HepG2 (cell line): ENCODE results near the gene NUP214. TPM values are rescaled to one million over a fixed set of nuclear protein-coding genes. Genes with fewer than 3 reads are reported as not detected.
"Not testable (repeated sequence)": the region's sequence is repeated elsewhere in the genome, so short reads cannot be mapped to it uniquely, and the experiment has no call there.

Source experiments
- ATAC-seq: fragments of 200-7000 bp; cut with Tn5 transposase; 3 replicates; pipeline ENCODE4 v1.9.1; 2020; ENCODE audit warnings: mild to moderate bottlenecking, moderate library complexity
- BruUV-seq: library from RNA; stranded (reverse); fragments of 400-500 nt; replicated peaks from 2 replicates; lab custom pipeline; 2021; lab: Mats Ljungman, UMichigan
- CTCF ChIA-PET: fragments of 300-600 bp; formaldehyde crosslinking; extraction: SDS; loops from one replicate; lab custom pipeline; 2021; ENCODE audit warnings: low total read pairs, inconsistent platforms, low intra/inter-chr PET ratio; lab: Yijun Ruan, JAX
- POLR2A ChIA-PET: fragments of 350-600 bp; sonication (Branson Sonifier 250); formaldehyde crosslinking; loops from one replicate; lab custom pipeline; 2020; ENCODE audit warnings: antibody characterized with exemption, inconsistent platforms; lab: Yijun Ruan, JAX
- DNase-seq: peaks from one replicate; pipeline ENCODE4 v3.0.0-alpha.2; 2015; ENCODE audit warnings: low spot score
- FAIRE-seq: peaks from 3 replicates; lab custom pipeline; 2011; peaks lifted over from hg19 to GRCh38; lab: Jason Lieb, UNC
- H2AFZ ChIP-seq: one replicate; pipeline ENCODE4 v1.6.1; 2011; ENCODE audit warnings: low read length, inconsistent platforms
- H3K27ac ChIP-seq: fragments of 300-600 bp; 3 replicates; pipeline ENCODE4 v1.8.0; 2011; ENCODE audit warnings: mixed run types, mild to moderate bottlenecking, mixed read lengths, low read length, inconsistent platforms; ENCODE audit not compliant: insufficient read depth; ENCODE audit errors: extremely low read length
- H3K27me3 ChIP-seq, 2 experiments: fragments of 200-600 bp in 1 of 2; 2 replicates in 1 of 2; 3 replicates in 1 of 2; pipeline versions ENCODE4 v1.6.0 to v1.8.0; 2011; ENCODE audit warnings: low read length in 2 of 2, mild to moderate bottlenecking in 2 of 2, moderate library complexity in 2 of 2, inconsistent platforms in 1 of 2; ENCODE audit not compliant: insufficient read depth in 2 of 2, control insufficient read depth in 1 of 2
- H3K36me3 ChIP-seq, 2 experiments: fragments of 200-600 bp in 1 of 2; replicated peaks in 1 of 2; 2 replicates in 1 of 2; 3 replicates in 1 of 2; pipeline versions ENCODE4 v1.5.1 to v1.8.0; 2011; ENCODE audit warnings: low read length in 2 of 2, inconsistent platforms in 1 of 2; ENCODE audit not compliant: insufficient read depth in 2 of 2, control insufficient read depth in 1 of 2
- H3K4me1 ChIP-seq: 2 replicates; pipeline ENCODE4 v1.5.1; 2012; ENCODE audit warnings: low read length, inconsistent platforms; ENCODE audit not compliant: insufficient read depth
- H3K4me2 ChIP-seq: 2 replicates; pipeline ENCODE4 v1.6.0; 2011; ENCODE audit warnings: low read depth, low read length, inconsistent platforms
- H3K4me3 ChIP-seq, 3 experiments: fragments of 200-600 bp in 1 of 3; sonication (generic), shearing (Covaris generic) in 1 of 3; replicated peaks in 1 of 3; 2 replicates each; pipeline ENCODE4 v1.5.1; 2011 to 2016; ENCODE audit warnings: low read length in 3 of 3, inconsistent platforms in 2 of 3, low read depth in 2 of 3, mild to moderate bottlenecking in 2 of 3, control low read depth in 1 of 3, mixed read lengths in 1 of 3; ENCODE audit not compliant: insufficient read depth in 1 of 3
- H3K79me2 ChIP-seq: one replicate; pipeline ENCODE4 v1.6.1; 2011; ENCODE audit warnings: low read length, inconsistent platforms; ENCODE audit not compliant: insufficient read depth
- H3K9ac ChIP-seq: 2 replicates; pipeline ENCODE4 v1.6.0; 2011; ENCODE audit warnings: mild to moderate bottlenecking, low read depth, low read length, inconsistent platforms; ENCODE audit not compliant: insufficient read depth
- H3K9me3 ChIP-seq: 2 replicates; pipeline ENCODE4 v1.5.1; 2012; ENCODE audit warnings: mild to moderate bottlenecking, low read length
- H4K20me1 ChIP-seq: 2 replicates; pipeline ENCODE4 v1.6.0; 2011; ENCODE audit warnings: inconsistent platforms, mild to moderate bottlenecking, low read length, moderate library complexity; ENCODE audit not compliant: insufficient read depth
- HNF1A ChIP-seq, 2 experiments: sonication (generic) in 1 of 2; formaldehyde crosslinking in 1 of 2; IDR thresholded peaks; 2 replicates each; pipeline versions ENCODE4 v1.4.0 to v1.6.1; 2016 to 2020; ENCODE audit warnings: borderline replicate concordance in 1 of 2, low read depth in 1 of 2, mild to moderate bottlenecking in 1 of 2, missing genetic modification reagents in 1 of 2
- ZBTB43 ChIP-seq: sonication (generic); formaldehyde crosslinking; conservative IDR thresholded peaks from 2 replicates; pipeline ENCODE4 v1.4.0; 2020; ENCODE audit warnings: missing genetic modification reagents
- ZNF598 ChIP-seq: sonication (generic); formaldehyde crosslinking; IDR thresholded peaks from 2 replicates; pipeline ENCODE4 v1.5.1; 2020; ENCODE audit warnings: mild to moderate bottlenecking, missing genetic modification reagents, borderline replicate concordance
- ZNF605 ChIP-seq: sonication (generic); formaldehyde crosslinking; IDR thresholded peaks from 2 replicates; pipeline ENCODE4 v1.8.0; 2022; ENCODE audit warnings: mild to moderate bottlenecking, missing genetic modification reagents
- ZNF724P ChIP-seq: sonication (generic); formaldehyde crosslinking; IDR thresholded peaks from 2 replicates; pipeline ENCODE4 v1.8.0; 2022; ENCODE audit warnings: missing genetic modification reagents, borderline replicate concordance
- ZNF816 ChIP-seq: sonication (generic); formaldehyde crosslinking; IDR thresholded peaks from 2 replicates; pipeline ENCODE4 v1.8.0; 2022; ENCODE audit warnings: missing genetic modification reagents, mild to moderate bottlenecking, borderline replicate concordance
- WGBS: methylation state at CpG from one replicate; pipeline ENCODE4 v1.1.6; 2017; ENCODE audit warnings: low lambda C conversion rate; 5-methylcytosine and 5-hydroxymethylcytosine counted together
- in situ Hi-C: cut with HindIII; loops from 2 replicates; pipeline ENCODE4 v1.10.0; 2017; ENCODE audit warnings: low pct_unique_long_range_greater_than_20kb; ENCODE audit not compliant: extremely low pct_ligation_motif_present
- intact Hi-C: fragments of 100-400 bp; cut with micrococcal nuclease; formaldehyde crosslinking; loops from one replicate; pipeline ENCODE4 v1.10.0; 2022; ENCODE audit not compliant: unreplicated experiment
- polyA plus RNA-seq, 8 experiments: library from polyadenylated mRNA; depleted of rRNA in 3 of 8; stranded (reverse) in 7 of 8; unstranded in 1 of 8; fragments of >200 nt; fragmentation: Illumina TruSeq in 4 of 8; extraction: Trizol in 4 of 8; gene quantifications; 2 replicates each; pipeline versions ENCODE4 v1.2.1 to v1.2.3, GENCODE V29; 2011 to 2016; ENCODE audit warnings: low read depth in 4 of 8, missing spikeins in 1 of 8, mixed read lengths in 1 of 8; ENCODE audit not compliant: insufficient read depth in 1 of 8
- total RNA-seq, 5 experiments: library from RNA; depleted of rRNA; stranded (reverse); fragments of >200 nt; fragmentation: Illumina TruSeq; extraction: Trizol; gene quantifications; 2 replicates each; pipeline ENCODE4 v1.2.3, GENCODE V29; 2016; ENCODE audit warnings: low read depth in 1 of 5

NUP214 gene
- total and polyA plus RNA-seq, 2 of the 13 experiments (the other 11 are each of a cell fraction or from before 2014, with no cell fraction given): 8.4 to 16.0 TPM

GRCh38 chr9:131099102-131099606 is 26.2 kb upstream of the NUP214 start (continued):
- no peak for TF ChIP-seq ZBTB43 (CRISPR knock-in tag)
- TF ChIP-seq ZNF598 (CRISPR knock-in tag): no peak
- TF ChIP-seq ZNF724P (CRISPR knock-in tag): no peak
- TF ChIP-seq HNF1A (IDR thresholded peaks at IDR 0.05; ENCODE audit: low read depth): no peak
- no peak for TF ChIP-seq HNF1A (CRISPR knock-in tag; IDR thresholded peaks at IDR 0.05; ENCODE audit: borderline replicate concordance)
- no peak for TF ChIP-seq ZNF605 (CRISPR knock-in tag)
- no peak for TF ChIP-seq ZNF816 (CRISPR knock-in tag)

- BruUV-seq, H3K9me3 ChIP-seq, in situ Hi-C loops, intact Hi-C loops, H3K27ac ChIP-seq, H3K79me2 ChIP-seq, H3K4me2 ChIP-seq, H4K20me1 ChIP-seq, ATAC-seq, H3K4me3 ChIP-seq, H3K9ac ChIP-seq, CTCF ChIA-PET, H3K36me3 ChIP-seq, H2AFZ ChIP-seq, DNase-seq, FAIRE-seq: not testable (repeated sequence)
- 93% methylated on average over 8 of the region's 8 CpGs for WGBS
- peaks cover 22% of the 10 kb centered on the region for H3K4me1 ChIP-seq
- peaks cover 0 to 16% of the 10 kb centered on the region in 2 experiments; a peak in 2 of 5 replicates for H3K27me3 ChIP-seq
- POLR2A ChIA-PET: interaction anchor here (1.7 to 4.5 kb wide), 2 partner anchors 22 to 25 kb away, joined by 6 to 19 read pairs; partner anchors contain the start of gene NUP214
These were observed 25.5 kb upstream of the NUP214 start for GRCh38 chr9:131099845-131100244.
